HepG2 (cell line): ENCODE data around the gene BICDL2. TPM values are rescaled to one million over a fixed set of nuclear protein-coding genes. Genes with fewer than 3 reads are reported as not detected.

Experiments used
- ARID4A ChIP-seq: sonication (generic); formaldehyde crosslinking; IDR thresholded peaks from 2 replicates; pipeline ENCODE4 v1.5.0; 2020; ENCODE audit warnings: mild to moderate bottlenecking, missing genetic modification reagents, borderline replicate concordance
- ARNT2 ChIP-seq: sonication (generic); formaldehyde crosslinking; IDR thresholded peaks from 2 replicates; pipeline ENCODE4 v1.8.0; 2022; ENCODE audit warnings: mild to moderate bottlenecking, low read depth, missing genetic modification reagents, moderate library complexity
- FOXO4 ChIP-seq: sonication (generic); formaldehyde crosslinking; conservative IDR thresholded peaks from 2 replicates; pipeline ENCODE4 v1.8.1; 2023; ENCODE audit warnings: missing genetic modification reagents
- GATA4 ChIP-seq: sonication (generic); IDR thresholded peaks from 2 replicates; pipeline ENCODE4 v1.6.1; 2016; ENCODE audit warnings: antibody characterized with exemption, low read depth, borderline replicate concordance
- GRHL1 ChIP-seq: sonication (generic); formaldehyde crosslinking; conservative IDR thresholded peaks from 2 replicates; pipeline ENCODE4 v1.8.0; 2022; ENCODE audit warnings: missing genetic modification reagents
- HNF1A ChIP-seq, 2 experiments: sonication (generic) in 1 of 2; formaldehyde crosslinking in 1 of 2; IDR thresholded peaks; 2 replicates each; pipeline versions ENCODE4 v1.4.0 to v1.6.1; 2016 to 2020; ENCODE audit warnings: borderline replicate concordance in 1 of 2, low read depth in 1 of 2, mild to moderate bottlenecking in 1 of 2, missing genetic modification reagents in 1 of 2
- HNRNPK ChIP-seq: fragments of 200-400 bp; formaldehyde crosslinking; IDR thresholded peaks from 2 replicates; pipeline ENCODE4 v1.6.1; 2018; ENCODE audit warnings: low read length, low read depth, moderate library complexity, mild to moderate bottlenecking; ENCODE audit not compliant: poor library complexity, severe bottlenecking
- POGK ChIP-seq: sonication (generic); formaldehyde crosslinking; conservative IDR thresholded peaks from 2 replicates; pipeline ENCODE4 v1.8.0; 2022; ENCODE audit warnings: mild to moderate bottlenecking, moderate library complexity, missing genetic modification reagents
- PRPF4 ChIP-seq: fragments of 200-400 bp; formaldehyde crosslinking; IDR thresholded peaks from 2 replicates; pipeline ENCODE4 v1.6.1; 2016; ENCODE audit warnings: low read length, low read depth; ENCODE audit not compliant: poor library complexity, severe bottlenecking
- RARA ChIP-seq: IDR thresholded peaks from 2 replicates; pipeline ENCODE4 v1.6.1; 2016; ENCODE audit warnings: missing genetic modification reagents, missing compliant biosample characterization
- ZNF605 ChIP-seq: sonication (generic); formaldehyde crosslinking; IDR thresholded peaks from 2 replicates; pipeline ENCODE4 v1.8.0; 2022; ENCODE audit warnings: mild to moderate bottlenecking, missing genetic modification reagents
- ZNF703 ChIP-seq: sonication (generic); formaldehyde crosslinking; IDR thresholded peaks from 2 replicates; pipeline ENCODE4 v1.5.1; 2020; ENCODE audit warnings: missing genetic modification reagents, mild to moderate bottlenecking, moderate library complexity, borderline replicate concordance
- polyA plus RNA-seq, 8 experiments: library from polyadenylated mRNA; depleted of rRNA in 3 of 8; stranded (reverse) in 7 of 8; unstranded in 1 of 8; fragments of >200 nt; fragmentation: Illumina TruSeq in 4 of 8; extraction: Trizol in 4 of 8; gene quantifications; 2 replicates each; pipeline versions ENCODE4 v1.2.1 to v1.2.3, GENCODE V29; 2011 to 2016; ENCODE audit warnings: low read depth in 4 of 8, missing spikeins in 1 of 8, mixed read lengths in 1 of 8; ENCODE audit not compliant: insufficient read depth in 1 of 8
- total RNA-seq, 5 experiments: library from RNA; depleted of rRNA; stranded (reverse); fragments of >200 nt; fragmentation: Illumina TruSeq; extraction: Trizol; gene quantifications; 2 replicates each; pipeline ENCODE4 v1.2.3, GENCODE V29; 2016; ENCODE audit warnings: low read depth in 1 of 5

BICDL2 gene
- total and polyA plus RNA-seq, 2 of the 13 experiments (the other 11 are each of a cell fraction or from before 2014, with no cell fraction given) = 0.12 TPM; not detected in 1

- TF ChIP-seq ARID4A (CRISPR knock-in tag) = peak; percentile 83; the same call in 1 of the 2 replicates
- TF ChIP-seq RARA (CRISPR knock-in tag) = no peak
- TF ChIP-seq FOXO4 (CRISPR knock-in tag) = no peak
- TF ChIP-seq ZNF605 (CRISPR knock-in tag) = no peak
- no peak for TF ChIP-seq PRPF4
- peak; percentile 51; the same call in 1 of the 2 replicates for TF ChIP-seq GATA4
- TF ChIP-seq ZNF703 (CRISPR knock-in tag) = no peak
- TF ChIP-seq GRHL1 (CRISPR knock-in tag) = no peak; the same call in 1 of the 2 replicates
- TF ChIP-seq HNRNPK = peak; percentile 99
- peak; percentile 54; the same call in 1 of the 2 replicates for TF ChIP-seq ARNT2 (CRISPR knock-in tag)
- TF ChIP-seq HNF1A (IDR thresholded peaks at IDR 0.05; ENCODE audit: low read depth) = 0 out of 2 replicates have a peak, but pooled peaks have one; percentile 20
- TF ChIP-seq HNF1A (CRISPR knock-in tag; IDR thresholded peaks at IDR 0.05; ENCODE audit: borderline replicate concordance) = peak; percentile 71; the same call in 1 of the 2 replicates
- TF ChIP-seq POGK = peak; percentile 49; the same call in 1 of the 2 replicates
Measured at GRCh38 chr16:3023669-3024478, 12.9 kb downstream of the BICDL2 start, which contains the start of the genes HCFC1R1 and THOC6 (continued).
